SK-N-MC (cell line): Measurements from ENCODE around the gene PDSS1.

ENCODE experiments used
- EZH2 ChIP-seq: fragments of 200-600 bp; sonication (generic); IDR thresholded peaks from one replicate; pipeline ENCODE4 v1.6.1; 2017; ENCODE audit warnings: antibody characterized with exemption
- FOXP2 ChIP-seq: optimal IDR thresholded peaks from 2 replicates; pipeline ENCODE3; 2011; ENCODE audit warnings: mild to moderate bottlenecking, moderate library complexity; ENCODE audit not compliant: insufficient read depth; ENCODE audit errors: extremely low read length, control extremely low read depth

DNA sequence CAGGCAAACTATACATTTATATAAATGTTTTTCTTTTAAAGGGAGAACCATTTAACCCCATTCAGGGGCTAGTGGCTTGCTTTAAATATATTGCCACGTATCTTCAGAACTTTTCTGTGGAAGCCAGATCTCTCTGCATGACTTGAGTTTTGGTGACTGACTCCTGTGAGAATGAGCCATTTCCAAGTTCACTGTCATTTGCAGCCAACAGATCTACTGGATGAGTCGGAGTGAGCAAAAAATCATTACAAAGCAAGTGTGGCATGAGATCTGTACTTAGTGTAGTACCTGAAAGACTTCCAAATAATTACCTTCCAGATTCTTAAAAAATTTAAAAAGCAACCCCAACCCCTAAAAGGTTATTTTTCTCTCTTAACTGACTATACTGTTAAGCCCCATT lies 45.6 kb downstream of the PDSS1 start:
- no peak for TF ChIP-seq EZH2
- TF ChIP-seq FOXP2, result no peak
